ENCODE results near the gene NOCT.
"Not testable (repeated sequence)": the region's sequence is repeated elsewhere in the genome, so short reads cannot be mapped to it uniquely, and the experiment has no call there.

The NOCT gene

GRCh38 chr4:139053909-139054308 is 38.3 kb downstream of the NOCT start:
- no peak for DNase-seq

GRCh38 chr4:139054791-139055505 is 39.4 kb downstream of the NOCT start:
- DNase-seq: no peak

GRCh38 chr4:139059026-139059425 is 43.4 kb downstream of the NOCT start:
- not testable (repeated sequence) for DNase-seq

GRCh38 chr4:139060591-139060990 is 45.0 kb downstream of the NOCT start:
- DNase-seq: no peak

- DNase-seq: no peak
These were observed 60.6 kb downstream of the NOCT start for GRCh38 chr4:139076016-139076744.

GRCh38 chr4:139077567-139078355 is 62.2 kb downstream of the NOCT start:
- no peak for DNase-seq

- no peak for DNase-seq
These were observed 63.3 kb downstream of the NOCT start for GRCh38 chr4:139078926-139079325.

GRCh38 chr4:139082750-139083606 is 67.4 kb downstream of the NOCT start:
- peak; percentile 89 for DNase-seq

- DNase-seq: peak; percentile 65
These were observed 68.0 kb downstream of the NOCT start for GRCh38 chr4:139083607-139083955.

- peak; percentile 73 for DNase-seq
These were observed 68.6 kb downstream of the NOCT start for GRCh38 chr4:139083956-139084803.

GRCh38 chr4:139084804-139085093 is 69.2 kb downstream of the NOCT start:
- DNase-seq: no peak

GRCh38 chr4:139085141-139085540 is 69.6 kb downstream of the NOCT start:
- DNase-seq: no peak

- DNase-seq: no peak
These were observed 76.7 kb downstream of the NOCT start for GRCh38 chr4:139092271-139092670.
